HPDE6-E6E7 (cell line): Measurements from ENCODE around the gene RALGDS.
"Not testable (repeated sequence)": the region's sequence is repeated elsewhere in the genome, so short reads cannot be mapped to it uniquely, and the experiment has no call there.

ENCODE experiments used
- DNase-seq: peaks from one replicate; pipeline ENCODE4 v3.0.0; 2011; ENCODE audit warnings: missing footprints; ENCODE audit errors: extremely low spot score

The RALGDS gene

DNA sequence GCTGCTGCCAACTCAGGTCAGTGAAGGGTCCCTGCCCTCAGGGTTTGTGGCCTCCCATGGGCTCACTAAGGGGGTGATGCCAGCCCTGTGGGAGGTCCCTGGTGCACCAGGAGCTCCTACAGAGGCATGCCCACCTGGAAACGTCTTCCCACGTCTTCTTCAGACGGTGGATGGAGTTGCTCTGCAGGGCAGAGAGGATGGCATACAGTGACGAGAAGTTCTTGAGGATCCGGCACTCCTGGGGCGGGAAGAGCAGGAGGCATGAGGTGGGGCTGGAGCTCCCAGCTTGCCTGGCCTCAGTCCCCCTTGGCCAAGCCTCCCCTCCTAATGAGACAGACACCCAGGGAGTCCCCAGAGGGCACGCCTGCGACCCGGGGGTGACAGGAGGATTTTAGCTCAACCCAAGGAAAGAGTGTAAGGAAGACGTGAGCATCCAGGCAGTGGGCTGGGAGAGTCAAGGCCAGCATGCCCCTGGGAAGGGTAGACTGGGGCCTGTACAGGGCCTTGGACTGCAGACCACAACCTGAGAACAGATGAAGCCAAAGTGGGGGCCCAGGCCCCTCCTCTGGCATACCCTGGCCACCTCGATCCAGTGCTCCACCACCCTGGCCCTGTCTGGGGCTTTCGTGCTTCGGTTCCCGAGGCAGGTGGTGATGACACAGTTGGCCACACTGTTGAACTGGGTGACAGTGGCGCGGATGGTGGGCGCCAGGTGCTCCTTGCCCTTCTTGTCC is 14.4 kb downstream of the RALGDS start:
- DNase-seq: no peak

DNA sequence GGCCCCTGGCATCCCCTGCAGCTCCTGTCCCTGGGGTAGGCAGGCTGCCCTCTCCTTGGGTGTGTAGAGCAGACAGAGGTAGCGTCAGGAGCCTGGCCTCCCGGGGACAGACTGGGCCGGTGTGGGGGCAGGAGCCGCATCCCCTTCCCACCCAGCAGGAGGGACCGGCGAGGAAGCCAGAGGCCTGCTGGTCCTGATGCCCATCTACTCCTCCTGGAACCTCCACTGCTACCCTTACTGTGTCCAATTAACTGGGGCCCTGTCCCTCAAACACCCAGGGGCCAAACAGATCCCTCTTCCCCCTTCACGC is 15.6 kb downstream of the RALGDS start:
- no peak for DNase-seq

DNA sequence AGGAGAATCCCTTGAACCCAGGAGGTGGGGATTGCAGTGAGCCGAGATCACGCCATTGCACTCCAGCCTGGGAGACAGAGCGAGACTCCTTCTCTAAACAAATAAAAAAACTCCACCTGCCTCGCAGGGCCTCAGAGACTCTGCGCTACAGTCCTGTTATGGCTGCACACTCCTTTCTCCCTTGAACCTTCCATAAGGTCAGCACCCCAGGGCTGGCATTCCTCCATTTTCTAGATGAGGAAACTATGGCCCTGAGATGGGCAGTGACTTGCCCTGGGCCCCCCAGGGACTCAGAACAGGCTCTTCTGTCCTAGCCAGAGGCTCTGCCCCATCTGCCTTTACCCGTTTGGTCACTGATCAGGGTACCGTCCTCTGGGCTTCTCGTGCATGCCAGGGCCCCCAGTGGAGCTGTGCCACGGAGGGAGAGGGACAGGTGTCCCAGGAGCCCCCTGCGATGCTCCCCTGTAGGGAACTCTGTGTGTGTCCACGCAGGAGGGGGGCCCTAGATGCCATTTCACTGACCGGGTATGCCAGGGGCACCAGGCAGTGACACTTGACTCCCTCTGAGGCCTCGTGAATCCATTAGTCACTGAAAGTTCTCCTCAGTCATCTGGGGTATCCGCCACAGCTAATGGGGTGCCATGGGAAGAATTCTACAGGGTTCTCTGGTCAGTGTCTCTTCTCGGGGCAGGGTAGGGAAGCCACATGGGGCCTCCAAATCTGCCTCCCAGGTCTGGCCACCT is 16.2 kb downstream of the RALGDS start:
- no peak for DNase-seq

DNA sequence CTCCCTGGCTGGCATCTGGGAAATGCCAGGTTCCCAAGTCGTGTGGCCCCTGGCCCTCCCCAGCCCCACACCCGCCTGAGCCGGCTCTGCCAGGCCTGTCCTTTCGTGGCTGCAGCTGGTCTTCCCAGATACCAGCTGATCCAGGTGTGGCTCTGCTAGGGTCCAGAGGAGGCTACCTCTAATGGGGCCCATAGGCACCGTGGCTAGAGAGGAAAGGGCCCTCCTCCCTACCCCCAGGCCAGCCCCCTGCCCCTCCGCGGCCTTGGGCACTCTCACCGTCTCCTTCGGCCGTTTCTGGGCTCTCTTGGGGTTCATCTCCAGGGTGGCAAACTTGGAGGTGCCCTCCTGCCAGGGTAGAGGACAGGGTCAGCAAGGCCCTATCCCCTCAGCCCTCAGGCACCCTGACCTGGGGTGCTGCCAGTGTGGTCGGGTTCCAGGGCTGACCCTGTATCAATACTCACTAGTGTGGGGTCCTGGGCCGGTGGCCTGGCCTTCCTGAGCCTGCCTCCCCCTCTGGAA is 17.0 kb downstream of the RALGDS start:
- DNase-seq: no peak

DNA sequence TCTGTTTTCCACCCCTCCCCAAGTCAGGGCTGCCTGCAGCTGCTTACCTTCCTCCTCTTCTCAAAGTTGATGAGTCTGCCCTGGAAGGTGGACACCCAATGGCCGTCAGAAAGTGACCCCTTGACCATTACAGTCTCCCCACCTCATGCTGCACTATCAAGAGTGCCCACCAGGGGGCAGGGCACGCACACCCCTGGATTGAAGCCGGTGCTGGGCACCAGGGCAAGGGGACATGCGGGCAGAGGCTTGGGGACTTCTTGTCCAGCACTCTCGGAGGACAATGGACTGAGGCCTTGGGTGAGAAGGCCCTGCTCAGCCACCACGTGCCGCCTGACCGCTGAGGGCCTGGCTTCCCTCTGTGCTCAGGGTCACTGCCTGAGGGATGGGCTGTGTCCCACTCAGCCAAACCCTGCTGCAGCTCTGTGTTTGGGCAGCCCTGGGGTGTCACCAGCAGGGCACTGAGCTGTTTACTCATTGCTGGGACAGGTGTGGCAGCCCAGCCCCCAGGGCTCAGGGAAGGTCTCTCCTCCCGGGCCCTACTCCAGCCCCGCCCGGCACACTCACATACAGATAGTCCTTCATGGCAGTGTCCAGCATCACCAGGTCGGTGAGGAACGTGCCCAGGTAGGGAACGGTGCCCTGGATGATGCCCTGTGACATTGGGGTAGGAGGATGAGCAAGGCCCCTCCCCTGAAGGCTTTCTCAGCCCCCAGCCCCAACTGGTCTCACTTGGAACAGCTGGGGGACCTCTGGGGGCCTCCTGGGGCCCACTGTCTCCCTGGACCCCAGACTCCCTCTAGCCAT is 17.7 kb downstream of the RALGDS start:
- no peak for DNase-seq

DNA sequence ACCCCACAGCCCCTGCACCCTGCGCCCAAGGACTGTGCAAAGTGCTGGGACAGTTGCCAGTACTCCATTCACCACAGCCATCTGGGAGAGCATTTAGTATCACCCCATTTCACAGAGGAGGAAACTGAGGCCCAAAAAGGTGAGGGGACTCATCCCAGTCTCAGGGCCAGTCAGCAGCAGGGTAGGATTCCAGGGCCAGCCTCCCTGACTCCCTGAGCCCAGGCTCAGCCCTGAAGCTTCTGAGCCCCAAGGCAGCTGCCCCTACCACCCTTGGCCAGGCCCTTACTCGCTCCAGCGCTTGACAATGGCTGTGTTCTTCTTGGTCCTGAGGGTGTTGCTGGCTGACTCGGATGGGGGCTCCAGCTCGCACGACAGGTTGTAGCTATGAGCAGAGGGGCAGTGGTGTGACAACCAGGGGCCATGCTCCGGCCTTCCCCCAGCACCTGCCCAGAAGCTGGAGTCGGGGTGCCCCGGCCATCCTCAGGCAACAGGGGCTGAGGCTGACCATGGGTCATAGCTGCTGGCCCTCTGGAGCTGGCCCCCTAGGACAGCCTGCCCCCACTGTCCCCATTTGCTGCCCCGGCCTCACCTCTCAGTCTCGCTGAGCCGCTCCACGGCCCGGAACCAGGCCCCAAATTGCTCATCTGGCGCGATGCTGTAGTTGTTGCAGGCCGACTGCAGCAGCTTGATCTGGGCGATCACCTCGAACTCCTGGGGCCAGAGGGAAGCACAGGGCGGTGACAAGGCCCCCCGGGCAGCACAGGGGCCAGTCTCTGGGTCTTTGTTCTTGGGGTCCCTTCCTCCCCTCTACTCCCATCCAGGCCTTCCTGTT is 18.6 kb downstream of the RALGDS start:
- no peak for DNase-seq

DNA sequence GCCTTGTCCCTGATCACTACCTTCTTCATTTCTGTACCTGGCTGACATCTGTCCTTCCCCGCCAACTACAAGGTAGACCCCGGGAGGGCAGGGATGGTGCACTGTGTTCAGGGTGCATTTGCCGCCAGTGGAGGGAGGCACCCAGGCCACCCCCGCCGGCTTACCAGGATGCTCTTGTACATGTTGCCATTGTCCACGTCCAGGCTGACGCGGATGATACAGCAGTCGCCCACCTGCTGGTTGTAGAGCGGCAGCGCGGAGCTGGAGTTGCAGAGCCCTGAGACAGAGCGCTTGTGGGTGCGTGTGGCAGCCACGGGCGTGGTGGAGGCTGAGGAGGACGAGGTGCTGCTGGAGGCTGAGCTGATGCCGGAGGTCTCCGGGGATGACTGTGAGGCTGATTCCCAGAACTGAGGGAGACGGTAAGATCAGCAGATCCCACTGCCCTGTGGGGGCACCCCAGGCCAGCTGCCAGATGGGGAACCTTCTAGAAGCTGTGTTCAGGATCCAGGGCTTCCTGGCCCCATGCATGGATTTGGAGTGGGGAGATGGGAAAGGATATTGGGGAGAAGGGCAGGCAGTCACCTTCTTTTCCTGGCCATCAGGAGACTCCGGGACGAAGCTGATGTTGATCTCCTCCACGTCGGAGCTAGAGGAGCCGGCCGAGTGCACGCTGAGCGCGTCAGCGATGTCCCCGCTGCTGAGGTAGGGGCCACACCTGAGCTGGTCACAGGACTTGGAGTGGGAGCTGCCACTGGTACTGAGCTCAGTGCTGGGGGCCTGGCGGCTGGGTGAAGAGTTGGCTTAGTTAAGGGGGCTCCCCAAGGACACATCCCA is 19.5 kb downstream of the RALGDS start:
- DNase-seq: no peak

DNA sequence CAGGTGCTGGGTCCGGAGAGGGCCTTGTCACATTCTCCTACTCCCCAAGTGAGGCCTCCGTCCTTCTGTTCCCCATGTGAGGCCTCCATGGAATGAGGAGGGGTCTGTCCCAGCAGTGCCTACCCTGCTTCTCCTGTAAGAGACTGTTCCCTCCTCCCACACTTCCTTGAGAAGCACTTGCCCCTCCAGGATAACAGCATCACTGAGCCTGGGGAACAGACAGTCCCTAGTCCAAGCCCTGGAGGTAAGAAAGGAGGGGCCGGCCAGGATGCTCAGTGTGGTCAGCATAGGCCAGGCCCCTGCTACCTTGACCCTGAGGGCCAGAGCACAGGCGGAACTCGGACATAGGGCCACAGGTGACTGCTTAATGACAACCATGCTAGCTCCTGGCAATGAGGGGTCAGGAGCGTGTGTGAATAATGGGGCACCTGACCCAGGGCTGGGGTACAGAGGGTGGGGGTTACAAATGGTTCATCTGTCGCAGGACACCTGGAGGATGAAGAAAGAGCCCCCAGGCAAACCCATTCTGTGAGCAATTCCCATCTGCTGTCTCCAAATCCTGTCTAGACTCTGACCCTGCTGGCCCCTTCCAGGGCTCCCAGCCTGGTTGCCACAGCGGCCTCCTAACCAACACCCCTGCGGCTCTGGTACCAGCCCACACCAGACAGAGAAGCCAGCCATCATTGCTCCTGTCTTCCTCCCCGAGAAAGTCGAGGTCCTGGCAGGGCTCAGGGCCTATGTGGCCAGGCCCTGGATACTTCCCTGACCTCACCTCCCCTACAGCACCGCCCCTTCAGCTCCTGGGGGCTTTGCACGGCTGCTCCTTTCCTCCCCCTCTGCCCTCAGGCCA is 20.3 kb downstream of the RALGDS start:
- no peak for DNase-seq

DNA sequence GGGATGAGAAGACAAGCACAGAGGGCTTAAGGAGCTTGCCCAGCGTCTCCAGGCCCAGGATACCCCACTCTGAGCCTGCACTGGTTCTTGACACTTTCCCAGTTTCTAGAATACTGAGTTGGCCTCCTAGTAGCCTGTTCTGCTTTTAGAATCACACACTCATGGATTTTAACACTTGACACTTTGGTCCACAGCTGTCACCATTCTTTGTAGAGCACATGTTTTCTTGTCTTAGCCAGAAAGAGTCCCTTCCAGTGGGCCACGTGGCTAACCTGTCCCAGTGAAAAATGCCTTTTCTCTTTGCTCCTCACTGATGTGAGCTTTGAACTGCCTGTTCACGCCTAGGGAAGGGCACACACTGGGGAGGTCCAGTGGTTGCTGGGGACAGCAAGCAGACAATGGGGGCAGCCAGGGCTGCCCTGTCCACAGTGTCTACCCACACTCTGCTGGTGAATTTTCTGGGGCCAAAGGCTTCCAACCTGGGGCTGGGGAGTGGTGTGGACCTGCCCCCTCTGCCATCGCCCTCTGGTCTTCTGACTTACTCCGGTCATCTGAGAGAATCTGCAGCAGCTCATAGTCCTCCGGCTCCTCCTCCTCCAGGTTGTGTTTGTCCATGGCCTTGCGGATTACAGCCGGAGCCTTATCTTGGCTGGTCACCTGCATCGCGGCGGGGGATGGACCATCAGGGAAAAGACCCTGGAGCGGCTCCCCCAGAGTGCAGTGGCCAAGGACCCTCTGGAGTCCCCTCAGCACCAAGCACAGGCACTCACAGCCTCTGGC is 21.1 kb downstream of the RALGDS start:
- DNase-seq: no peak

DNA sequence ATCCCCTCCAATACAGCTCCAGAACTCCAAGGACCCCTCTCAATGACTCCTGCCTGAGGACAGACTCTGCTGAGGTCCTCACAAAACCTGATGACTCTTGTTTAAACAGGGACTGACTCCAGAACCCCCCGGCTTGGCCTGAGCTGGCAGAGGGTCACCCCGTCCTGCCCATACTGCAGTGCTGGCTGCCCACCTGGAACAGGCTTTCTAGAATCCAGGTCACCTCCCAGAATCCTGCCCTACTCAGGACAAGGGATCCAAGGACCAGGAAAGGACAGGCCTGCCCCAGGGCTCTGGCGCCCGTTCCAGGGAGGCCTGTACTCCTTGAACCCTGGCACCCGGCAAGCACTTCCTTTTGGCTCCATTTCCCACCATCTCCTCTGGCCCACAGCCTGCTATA is 22.2 kb downstream of the RALGDS start:
- no peak for DNase-seq

DNA sequence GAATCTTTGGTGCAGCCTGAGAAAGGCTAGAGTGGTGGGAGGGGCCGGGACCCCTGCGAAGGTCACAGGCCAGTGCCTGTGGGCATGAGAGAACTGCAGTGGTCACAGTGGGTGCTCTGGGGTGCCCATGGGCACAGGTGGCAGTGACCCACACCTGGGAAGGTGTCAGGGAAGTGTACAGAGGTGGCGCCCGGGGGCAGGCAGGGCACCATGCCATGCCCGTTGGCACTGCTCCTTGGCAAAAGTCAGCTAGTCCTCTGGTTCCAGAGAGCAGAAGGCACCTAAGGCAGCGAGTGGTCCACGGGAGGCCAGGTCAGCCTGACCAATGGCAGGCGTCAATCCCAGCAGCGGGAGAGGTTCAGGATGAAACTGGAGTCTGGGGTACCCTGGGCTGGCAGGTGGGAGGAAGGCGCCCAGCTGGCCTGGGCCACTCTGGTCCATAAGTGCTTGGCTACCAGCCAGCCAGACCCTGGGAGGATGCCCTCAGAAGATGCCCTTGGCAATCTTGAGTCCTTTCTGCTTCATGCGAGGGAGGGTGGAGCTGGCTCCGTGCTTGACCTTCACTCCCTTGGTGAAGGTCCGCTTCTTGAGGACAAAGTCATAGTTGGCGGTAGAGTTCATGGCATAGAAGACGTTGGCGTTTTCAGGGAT is 22.8 kb downstream of the RALGDS start:
- no peak for DNase-seq

DNA sequence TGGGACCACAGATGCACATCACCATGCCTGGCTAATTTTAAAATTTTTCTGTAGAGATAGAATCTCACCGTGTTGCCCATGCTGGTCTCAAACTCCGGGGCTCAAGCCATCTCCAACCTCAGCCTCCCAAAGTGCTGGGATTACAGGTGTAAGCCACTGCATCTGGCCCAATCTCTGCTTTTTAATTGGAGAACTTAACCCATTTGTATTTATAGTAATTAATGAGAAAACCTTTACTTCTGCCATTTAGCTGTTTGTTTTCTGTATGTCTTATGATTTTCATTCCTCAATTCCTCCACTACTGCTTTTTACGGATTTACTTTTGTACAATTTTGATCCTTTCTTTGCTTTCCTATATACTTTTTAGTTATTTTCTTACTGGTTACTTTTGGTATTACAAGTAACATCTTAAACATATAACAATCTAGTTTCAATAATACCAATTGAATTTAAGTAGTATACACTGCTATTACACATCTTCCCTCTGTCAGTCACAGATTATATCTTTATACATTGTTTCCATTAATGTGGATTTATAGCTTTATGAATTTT is 26.1 kb downstream of the RALGDS start:
- DNase-seq: no peak

DNA sequence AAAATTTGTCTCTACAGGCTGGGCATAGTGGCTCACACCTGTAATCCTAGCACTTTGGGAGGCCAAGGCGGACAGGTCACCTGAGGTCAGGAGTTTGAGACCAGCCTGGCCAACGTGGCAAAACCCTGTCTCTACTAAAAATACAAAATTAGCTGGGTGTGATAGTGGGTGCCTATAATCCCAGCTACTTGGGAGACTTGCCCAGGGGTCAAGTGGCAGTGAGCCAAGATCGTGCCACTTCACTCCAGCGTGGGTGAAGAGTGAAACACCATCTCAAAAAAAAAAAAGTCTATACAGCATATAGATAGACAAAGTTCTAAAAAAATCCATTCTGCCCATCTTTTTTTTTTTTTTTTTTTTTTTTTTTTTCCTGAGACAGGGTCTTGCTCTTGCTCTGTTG is 26.7 kb downstream of the RALGDS start:
- not testable (repeated sequence) for DNase-seq

DNA sequence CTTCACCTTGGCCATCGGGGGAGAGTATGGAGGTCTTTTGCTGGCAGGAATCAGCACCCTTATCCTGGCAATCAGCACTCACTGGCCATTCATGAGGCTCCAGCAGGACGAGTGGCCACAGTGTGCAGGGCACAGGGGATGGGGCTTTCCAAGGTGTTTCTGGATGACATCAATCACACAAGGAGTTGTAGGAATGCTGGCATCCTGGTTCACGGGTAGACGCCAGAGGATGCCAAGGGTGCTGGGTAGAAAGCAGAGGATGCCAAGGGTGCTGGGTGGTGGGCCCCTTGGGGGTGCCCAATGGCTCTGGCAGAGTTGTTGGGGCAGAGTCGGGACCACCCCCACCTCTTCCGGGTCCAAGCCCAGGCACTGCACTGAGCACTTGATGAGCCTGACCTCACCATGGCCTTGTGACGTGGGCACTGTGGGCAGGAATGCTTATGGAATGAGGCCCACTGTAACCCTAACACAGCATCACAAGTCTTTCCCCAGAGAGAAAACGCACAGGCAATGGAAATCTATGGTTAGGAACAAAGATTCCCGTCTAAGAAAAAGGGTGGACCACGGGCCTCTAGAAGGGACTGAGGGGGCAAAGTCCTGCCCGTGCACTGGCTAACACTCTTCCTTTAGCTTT is 30.2 kb downstream of the RALGDS start:
- no peak for DNase-seq

DNA sequence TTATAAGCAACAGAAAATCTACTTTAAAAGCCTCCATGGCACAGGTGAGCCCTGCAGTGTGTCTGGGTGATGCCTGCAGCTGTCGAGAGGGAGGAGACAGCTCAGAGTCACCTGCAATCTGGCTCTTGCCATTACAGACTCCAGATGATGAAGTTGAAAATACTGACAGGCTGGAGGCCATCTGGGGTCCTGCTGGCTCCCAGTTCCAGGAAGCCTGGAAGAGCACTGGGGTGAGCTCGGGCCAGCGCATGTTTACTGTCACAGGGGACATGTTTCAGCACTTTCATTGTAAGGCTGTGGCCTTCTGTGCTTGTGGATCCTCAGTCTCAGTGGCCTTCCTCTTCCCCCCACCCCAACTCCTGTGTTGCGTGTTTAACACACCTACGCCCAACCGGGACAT is 30.9 kb downstream of the RALGDS start:
- no peak for DNase-seq

DNA sequence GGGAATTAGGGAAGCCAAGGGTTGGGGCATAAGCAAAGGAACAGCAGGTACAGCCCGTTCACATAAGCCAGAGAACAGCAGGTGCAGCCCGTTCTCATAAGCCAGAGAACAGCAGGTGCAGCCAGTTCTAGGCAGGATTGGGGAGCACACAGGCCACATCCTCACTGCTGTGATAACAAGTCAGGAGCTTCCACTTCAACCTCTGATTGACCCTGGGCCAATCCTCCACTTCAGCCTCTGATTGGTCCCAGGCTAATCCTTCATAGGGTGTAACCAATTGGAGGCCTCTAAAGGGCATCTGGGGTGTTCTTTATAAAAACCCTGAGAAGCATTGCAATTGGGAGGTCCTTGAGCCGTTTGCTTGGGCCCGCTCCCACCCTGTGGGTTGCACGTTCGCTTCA is 31.8 kb downstream of the RALGDS start:
- DNase-seq: no peak

DNA sequence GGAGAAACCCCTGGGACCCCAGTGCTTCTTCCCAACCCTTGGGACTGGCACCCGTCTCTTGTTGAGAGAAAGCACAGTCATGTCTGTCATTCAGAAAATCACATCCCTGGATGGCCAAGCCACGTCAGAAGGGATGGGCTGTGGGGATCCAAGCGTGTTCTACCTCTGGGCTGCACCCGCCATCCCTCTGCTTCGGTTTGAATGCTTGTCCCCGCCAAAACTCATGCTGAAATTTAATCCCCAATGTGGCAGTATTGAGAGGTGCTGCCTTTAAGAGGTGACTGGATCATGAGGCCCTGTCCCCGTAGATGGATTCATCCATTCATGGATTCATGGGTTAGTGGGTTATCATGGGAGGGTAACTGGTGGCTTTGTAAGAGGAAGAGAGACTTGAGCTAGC is 32.3 kb downstream of the RALGDS start:
- DNase-seq: no peak
